ENCODE measurements around the gene TMUB1. TPM values are rescaled to one million over a fixed set of nuclear protein-coding genes. Genes with fewer than 3 reads are reported as not detected.

TMUB1 gene, protein sequence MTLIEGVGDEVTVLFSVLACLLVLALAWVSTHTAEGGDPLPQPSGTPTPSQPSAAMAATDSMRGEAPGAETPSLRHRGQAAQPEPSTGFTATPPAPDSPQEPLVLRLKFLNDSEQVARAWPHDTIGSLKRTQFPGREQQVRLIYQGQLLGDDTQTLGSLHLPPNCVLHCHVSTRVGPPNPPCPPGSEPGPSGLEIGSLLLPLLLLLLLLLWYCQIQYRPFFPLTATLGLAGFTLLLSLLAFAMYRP
- 10 to 100 TPM; 72.4 to 80.7 TPM for total RNA-seq
- long read RNA-seq, transcript TMUB1-203 (2 exons, 1,549 nt), result minor isoform, 36 of 109 reads
- long read RNA-seq, transcript TMUB1-201 (3 exons, 1,353 nt), result major isoform, 49 of 109 reads
- long read RNA-seq, partial matches to known transcripts, result 0 of 109 reads
- long read RNA-seq, other reads (novel, unspliced or antisense), result 23 of 109 reads

DNA sequence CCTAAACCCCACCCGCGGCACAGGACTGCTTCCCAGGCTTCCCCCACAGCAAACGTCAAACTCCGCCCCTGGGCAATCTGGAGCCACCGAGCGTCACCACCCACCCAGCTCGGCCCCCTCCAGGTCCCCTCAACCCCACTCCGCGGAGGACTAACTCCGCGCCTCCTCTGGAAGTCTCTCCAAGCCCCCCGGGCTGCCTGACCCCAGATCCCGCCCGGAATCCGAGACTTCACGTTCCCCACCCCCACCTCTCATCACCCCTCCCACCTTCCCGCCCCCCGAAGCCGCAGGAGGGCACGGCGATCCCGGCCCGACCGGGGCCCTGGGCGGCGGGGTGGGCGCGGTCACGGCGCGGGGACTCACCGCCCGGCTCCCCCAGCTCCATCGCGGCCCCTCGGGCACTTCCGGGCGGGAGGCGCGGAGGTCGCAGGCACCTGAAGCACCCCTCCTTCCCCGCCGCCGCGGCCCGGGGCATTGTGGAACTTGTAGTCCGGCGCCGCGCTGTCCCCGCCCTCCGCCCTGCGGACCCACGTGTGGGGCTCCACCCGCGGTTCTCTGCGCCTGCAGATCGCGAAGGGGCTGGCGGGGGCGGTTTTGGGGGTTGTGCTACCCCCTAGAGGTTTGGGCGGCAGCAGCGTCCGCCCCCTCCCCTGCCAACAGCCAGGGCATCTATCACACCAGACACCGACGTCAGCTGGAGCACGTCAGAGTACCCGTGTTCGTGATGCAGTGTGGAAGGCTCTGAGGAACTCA is at the start of gene TMUB1:
Gene TMUB1, minus strand, starts transcription at position 423 of the 753 bp plus-strand sequence. CDS start 930 bp downstream, outside the sequence.
- peak; percentile 83 to 90 for DNase-seq
- ATAC-seq, result peak; percentile 29
- intact Hi-C loops (cut with DNase I, micrococcal nuclease), result no loop called here

DNA sequence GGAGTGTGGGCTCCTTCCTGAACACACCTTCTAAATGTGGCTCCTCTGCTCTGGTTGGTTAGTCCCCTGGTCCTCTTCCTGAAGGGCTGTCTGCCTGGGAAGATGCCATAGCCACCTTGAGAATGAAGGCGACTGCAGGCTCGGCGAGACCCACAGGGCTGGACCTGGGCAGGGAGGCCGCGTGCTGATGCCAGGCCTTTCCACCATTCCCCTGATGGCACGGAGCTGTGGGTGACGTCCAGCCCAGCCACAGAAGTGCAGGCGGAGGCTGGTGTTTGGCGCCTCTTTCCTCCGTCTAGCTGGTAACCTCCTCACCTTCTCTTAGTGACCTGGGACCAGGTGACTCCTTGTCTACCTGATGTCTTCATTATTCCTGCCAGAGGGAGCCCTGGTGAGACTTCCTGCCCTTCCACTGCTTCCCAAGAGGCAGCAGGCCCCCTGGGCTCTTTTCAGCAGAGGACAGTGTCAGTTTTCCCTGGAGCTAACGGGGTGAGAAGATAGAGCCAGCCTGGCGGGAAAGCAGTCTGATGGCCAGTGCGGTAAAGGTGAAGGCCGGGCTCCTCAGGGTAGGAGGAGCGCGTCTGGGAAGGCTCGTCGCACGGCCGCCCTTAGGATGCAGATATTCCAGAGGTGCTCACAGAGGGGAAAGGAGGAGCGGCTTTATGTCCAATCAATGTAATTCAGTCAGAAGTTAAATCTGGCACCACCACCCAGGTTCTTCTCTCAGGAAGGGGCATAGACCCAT is 49.3 kb upstream of the TMUB1 start:
- ATAC-seq (no peak), DNase-seq (no peak)
- intact Hi-C loops (cut with DNase I, micrococcal nuclease), result no loop called here

GRCh38 chr7:151131592-151132293 is 48.5 kb upstream of the TMUB1 start:
- ATAC-seq, result no peak
- DNase-seq, result no peak
- intact Hi-C loops (cut with DNase I, micrococcal nuclease), result no loop called here

- ATAC-seq (no peak), DNase-seq (no peak)
- intact Hi-C loops (cut with DNase I, micrococcal nuclease), result no loop called here
Measured at GRCh38 chr7:151131224-151131591, 47.9 kb upstream of the TMUB1 start.

GRCh38 chr7:151130741-151131157 is 47.5 kb upstream of the TMUB1 start:
- ATAC-seq, result no peak
- intact Hi-C loops (cut with DNase I, micrococcal nuclease), result no loop called here
- DNase-seq, result no peak

DNA sequence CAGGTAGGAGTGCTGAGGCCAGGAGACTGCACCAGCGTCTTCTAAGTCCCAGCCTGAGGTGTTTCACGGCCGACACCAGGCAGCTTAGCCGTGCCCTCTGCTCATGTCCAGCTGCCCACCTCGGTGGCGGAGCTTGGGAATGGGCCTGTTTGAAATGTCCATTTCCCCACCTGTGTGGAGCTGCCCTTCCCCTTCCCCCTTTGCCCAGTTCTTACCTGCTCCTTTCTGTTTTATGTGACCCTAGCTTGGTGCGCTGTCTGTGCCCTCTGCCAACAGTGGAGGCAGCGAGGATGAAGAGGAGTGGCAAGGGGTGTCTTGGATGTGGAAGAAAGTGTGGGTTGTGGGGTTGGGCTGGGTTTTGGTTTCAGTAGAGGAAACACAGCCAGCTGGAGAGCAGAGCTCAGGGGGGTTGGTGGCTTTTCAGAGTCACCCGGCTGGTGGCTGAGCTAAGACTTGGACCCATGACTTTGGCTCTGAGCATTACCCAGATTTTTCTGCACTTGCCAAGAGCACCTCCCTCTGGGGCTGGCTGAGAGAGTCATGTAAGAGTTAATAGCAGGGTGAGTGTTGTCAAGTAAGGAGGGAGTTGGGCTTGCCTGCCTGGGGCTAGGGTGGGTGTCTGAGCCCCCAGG is 46.8 kb upstream of the TMUB1 start:
- ATAC-seq, result no peak
- DNase-seq, result no peak
- intact Hi-C loops (cut with DNase I, micrococcal nuclease), result no loop called here

DNA sequence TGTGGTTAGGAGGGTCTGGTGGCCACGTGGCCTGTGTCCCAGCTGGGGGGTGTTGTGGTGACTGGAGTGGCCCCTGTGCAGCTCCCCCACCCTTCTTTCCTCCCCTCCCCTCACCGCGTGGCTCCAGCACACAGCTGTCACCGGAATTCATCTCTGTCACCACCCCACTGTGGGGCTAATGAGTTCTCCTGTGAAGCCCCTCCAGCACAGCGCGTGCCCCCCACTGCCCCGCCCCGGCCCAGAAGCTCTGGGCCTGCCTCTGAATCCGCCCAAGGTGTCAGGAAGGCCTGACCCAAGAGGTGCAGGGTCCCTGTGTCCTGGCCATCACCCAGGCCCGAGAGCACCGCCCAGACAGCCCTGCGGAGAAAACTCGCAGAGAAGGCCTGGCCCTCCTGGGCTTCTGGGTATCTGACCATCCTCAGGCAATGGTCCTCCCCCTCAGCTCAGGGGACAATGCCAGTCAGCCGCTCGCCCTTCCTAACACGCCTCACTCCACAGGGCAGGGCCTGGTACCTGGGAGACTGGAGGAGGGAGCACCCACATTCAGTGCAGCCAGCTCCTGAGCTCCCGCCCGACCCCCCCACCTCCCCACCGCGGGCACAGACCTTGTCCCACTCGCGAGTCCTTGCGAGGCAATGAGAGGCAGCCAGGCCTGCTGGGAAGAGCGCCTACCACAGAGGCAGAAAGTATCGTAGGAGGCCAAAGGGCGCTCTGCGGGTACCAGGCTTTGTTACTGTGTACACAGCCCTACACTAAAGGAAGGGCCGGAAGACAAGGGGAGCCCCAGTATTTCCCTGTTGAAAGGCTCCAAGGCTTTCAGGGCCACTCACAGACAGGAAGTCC is 46.0 kb upstream of the TMUB1 start:
- DNase-seq (no peak), ATAC-seq (no peak)
- intact Hi-C loops (cut with DNase I, micrococcal nuclease), result no loop called here

- intact Hi-C loops (cut with DNase I, micrococcal nuclease), result no loop called here
- DNase-seq (no peak), ATAC-seq (no peak)
Measured at GRCh38 chr7:151128716-151129115, 45.4 kb upstream of the TMUB1 start.

GRCh38 chr7:151128144-151128543 is 44.9 kb upstream of the TMUB1 start:
- DNase-seq, result no peak
- intact Hi-C loops (cut with DNase I, micrococcal nuclease), result no loop called here
- ATAC-seq, result no peak

- intact Hi-C loops (cut with DNase I, micrococcal nuclease), result no loop called here
- peak; percentile 80 for ATAC-seq
- peak; percentile 81 to 84 for DNase-seq
Measured at GRCh38 chr7:151126491-151127137, 43.3 kb upstream of the TMUB1 start.

GRCh38 chr7:151125846-151126481 is 42.7 kb upstream of the TMUB1 start:
- DNase-seq (peak; percentile 73 to 75), ATAC-seq (peak; percentile 76)
- intact Hi-C loops (cut with DNase I, micrococcal nuclease), result loop anchor here in 1 of 2 donors (2.0 kb wide), 1 partner anchor 47 kb away; no protein-coding TSS in a partner anchor

GRCh38 chr7:151125470-151125845 is 42.2 kb upstream of the TMUB1 start:
- intact Hi-C loops (cut with DNase I, micrococcal nuclease), result loop anchor here in 1 of 2 donors (2.0 kb wide), 1 partner anchor 47 kb away; no protein-coding TSS in a partner anchor

DNA sequence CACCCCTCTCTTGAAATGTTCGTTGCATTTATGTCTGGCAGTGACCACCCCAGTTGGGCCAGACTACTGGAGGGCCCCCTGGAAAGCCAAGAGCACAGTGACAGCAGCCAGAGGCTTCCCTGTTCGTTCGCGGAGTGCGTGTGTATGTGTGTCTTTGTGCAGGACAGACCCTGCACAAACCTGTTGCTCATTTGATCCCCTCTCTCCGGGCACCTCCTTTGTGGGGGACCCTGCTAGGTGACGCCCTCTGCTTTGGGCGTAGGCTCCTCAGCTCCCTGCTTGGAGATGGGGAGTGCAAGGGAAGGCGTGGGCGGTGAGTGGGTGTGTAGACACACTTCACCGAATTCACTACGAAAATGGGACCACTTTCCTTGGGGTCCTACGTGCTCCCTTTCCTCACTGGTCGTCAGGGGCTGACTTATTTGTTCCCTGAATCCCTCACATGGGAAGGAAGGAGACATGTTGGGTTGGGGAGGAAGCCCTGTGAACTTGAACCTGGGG is 41.7 kb upstream of the TMUB1 start:
- intact Hi-C loops (cut with DNase I, micrococcal nuclease), result loop anchor here (2.0 to 5.0 kb wide), 2 partner anchors 47 to 48 kb away; no protein-coding TSS in a partner anchor
- ATAC-seq (no peak), DNase-seq (no peak)

More at GRCh38 chr7:151125470-151125845, 42.2 kb upstream of the TMUB1 start:
- peak; percentile 73 to 74 for DNase-seq
- peak; percentile 58 for ATAC-seq

DNA sequence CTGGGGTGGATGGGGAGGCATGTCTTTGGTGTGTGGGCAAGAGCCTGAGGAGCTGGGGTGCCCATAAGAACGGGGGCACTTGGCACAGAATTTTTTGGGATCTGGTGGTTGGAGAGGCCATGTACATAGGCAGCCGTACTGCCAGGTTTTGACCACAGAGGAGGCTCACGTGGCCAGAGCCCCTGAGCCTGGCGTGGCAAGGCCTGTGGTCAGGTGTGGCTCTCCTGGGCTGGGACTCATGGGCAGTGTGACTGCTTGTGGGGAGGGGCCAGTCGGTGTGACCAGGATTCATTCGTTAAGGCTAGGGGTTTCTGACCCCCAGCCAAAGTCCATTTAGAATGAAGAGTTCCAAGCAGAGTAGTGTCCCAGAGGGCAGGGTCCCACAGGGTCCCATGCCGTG is 41.2 kb upstream of the TMUB1 start:
- DNase-seq (no peak), ATAC-seq (no peak)
- intact Hi-C loops (cut with DNase I, micrococcal nuclease), result loop anchor here (2.0 to 5.0 kb wide), 2 partner anchors 48 kb away; no protein-coding TSS in a partner anchor

GRCh38 chr7:151123822-151124464 is 40.6 kb upstream of the TMUB1 start:
- peak; percentile 78 to 87 for DNase-seq
- peak; percentile 57 for ATAC-seq
- intact Hi-C loops (cut with DNase I, micrococcal nuclease), result loop anchor here (2.0 to 5.0 kb wide), 2 partner anchors 48 to 49 kb away; no protein-coding TSS in a partner anchor

Data from left colon (tissue), 2 donors.